ENCODE results near the gene YEATS2.
A peak's percentile ranks its signal among the peaks of the same experiment; 100 is the strongest.

YEATS2 gene

DNA sequence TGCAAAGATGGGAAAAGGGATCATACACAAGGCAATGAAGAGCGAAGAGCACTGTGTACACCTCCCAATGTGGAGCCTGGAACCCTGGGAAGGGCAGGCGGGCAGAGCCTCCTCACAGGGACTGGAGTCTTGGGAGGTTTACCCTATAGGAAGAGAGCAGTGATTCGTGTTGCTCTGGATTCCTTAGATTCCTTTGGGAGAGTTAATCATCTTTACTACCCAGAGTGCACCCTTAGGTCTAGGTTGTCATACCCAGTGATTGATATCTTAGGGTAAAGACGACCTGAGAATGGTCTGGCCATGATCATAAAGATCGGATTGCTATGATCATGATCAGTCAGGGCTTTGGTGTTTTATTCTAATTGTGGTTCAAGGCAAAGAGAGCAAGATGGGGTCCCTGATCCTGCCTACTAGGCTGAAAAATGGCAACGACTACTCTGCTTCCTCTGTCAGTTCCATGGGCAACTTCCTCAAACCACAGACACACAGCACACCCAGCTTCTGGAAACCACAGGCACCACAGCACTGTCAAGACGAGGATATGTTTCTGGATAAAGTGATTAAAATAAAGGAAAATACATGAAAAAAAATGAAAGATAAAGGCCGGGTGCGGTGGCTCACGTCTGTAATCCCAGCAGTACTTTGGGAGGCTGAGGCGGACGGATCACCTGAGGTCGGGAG, 148.2 kb downstream of the YEATS2 start:
- ATAC-seq (ENCODE audit: low read depth): peak; percentile 81
- H3K27ac ChIP-seq (ENCODE audit: poor library complexity, severe bottlenecking): peak overlapping the region; percentile 75

GRCh38 chr3:183854318-183855035, 156.9 kb downstream of the YEATS2 start:
- H3K36me3 ChIP-seq (ENCODE audit: low read depth): peaks cover 57% of the 10 kb centered on the region
- no peak for ATAC-seq (ENCODE audit: low read depth)
- no peaks in the 10 kb centered on the region for H3K27me3 ChIP-seq (ENCODE audit: insufficient read depth, poor library complexity, severe bottlenecking)
- no peak for DNase-seq (ENCODE audit: low spot score)
- no peak overlapping the region for H3K27ac ChIP-seq (ENCODE audit: poor library complexity, severe bottlenecking)
- H3K4me3 ChIP-seq (ENCODE audit: severe bottlenecking): no peak overlapping the region
- H3K4me1 ChIP-seq (ENCODE audit: insufficient read depth, poor library complexity, severe bottlenecking): no peaks in the 10 kb centered on the region
- TF ChIP-seq, protein P1, sequence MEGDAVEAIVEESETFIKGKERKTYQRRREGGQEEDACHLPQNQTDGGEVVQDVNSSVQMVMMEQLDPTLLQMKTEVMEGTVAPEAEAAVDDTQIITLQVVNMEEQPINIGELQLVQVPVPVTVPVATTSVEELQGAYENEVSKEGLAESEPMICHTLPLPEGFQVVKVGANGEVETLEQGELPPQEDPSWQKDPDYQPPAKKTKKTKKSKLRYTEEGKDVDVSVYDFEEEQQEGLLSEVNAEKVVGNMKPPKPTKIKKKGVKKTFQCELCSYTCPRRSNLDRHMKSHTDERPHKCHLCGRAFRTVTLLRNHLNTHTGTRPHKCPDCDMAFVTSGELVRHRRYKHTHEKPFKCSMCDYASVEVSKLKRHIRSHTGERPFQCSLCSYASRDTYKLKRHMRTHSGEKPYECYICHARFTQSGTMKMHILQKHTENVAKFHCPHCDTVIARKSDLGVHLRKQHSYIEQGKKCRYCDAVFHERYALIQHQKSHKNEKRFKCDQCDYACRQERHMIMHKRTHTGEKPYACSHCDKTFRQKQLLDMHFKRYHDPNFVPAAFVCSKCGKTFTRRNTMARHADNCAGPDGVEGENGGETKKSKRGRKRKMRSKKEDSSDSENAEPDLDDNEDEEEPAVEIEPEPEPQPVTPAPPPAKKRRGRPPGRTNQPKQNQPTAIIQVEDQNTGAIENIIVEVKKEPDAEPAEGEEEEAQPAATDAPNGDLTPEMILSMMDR (IDR thresholded peaks at IDR 0.05; ENCODE audit: poor library complexity, severe bottlenecking): no peak
- no peaks in the 10 kb centered on the region for H3K9me3 ChIP-seq (ENCODE audit: severe bottlenecking)

More for the DNA sequence above, 148.2 kb downstream of the YEATS2 start:
- Histone ChIP-seq H3K36me3 (ENCODE audit: low read depth) (peaks cover 79% of the 10 kb centered on the region), H3K4me1 (ENCODE audit: insufficient read depth, poor library complexity, severe bottlenecking) (peaks cover 22% of the 10 kb centered on the region), H3K4me3 (ENCODE audit: severe bottlenecking) (no peak overlapping the region), H3K9me3 (ENCODE audit: severe bottlenecking) (no peaks in the 10 kb centered on the region), H3K27me3 (ENCODE audit: insufficient read depth, poor library complexity, severe bottlenecking) (no peaks in the 10 kb centered on the region)
- TF ChIP-seq, protein P1 (IDR thresholded peaks at IDR 0.05; ENCODE audit: poor library complexity, severe bottlenecking): no peak
- no peak for DNase-seq (ENCODE audit: low spot score)

DNA sequence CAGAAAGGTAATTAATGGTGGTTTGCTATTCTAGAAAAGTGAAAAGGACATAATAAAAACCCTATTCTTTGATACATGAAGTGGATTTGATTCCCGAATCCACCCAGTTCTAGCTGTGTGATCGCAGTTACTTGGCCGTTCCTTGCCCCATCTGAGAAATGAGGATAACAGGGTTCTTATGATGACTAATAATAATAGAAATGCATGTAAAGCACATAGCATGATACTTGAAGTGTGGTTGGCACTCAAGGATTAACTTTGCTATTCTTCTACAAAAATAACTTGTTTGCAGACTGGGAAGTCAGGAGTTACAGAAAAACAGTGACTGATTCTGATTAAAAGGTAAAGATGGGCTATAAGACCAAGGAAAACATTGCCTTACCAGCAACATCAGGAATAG, 160.3 kb downstream of the YEATS2 start:
- TF ChIP-seq, protein P1 (IDR thresholded peaks at IDR 0.05; ENCODE audit: poor library complexity, severe bottlenecking): no peak
- no peaks in the 10 kb centered on the region for H3K9me3 ChIP-seq (ENCODE audit: severe bottlenecking)
- H3K36me3 ChIP-seq (ENCODE audit: low read depth): peaks cover 54% of the 10 kb centered on the region
- H3K4me1 ChIP-seq (ENCODE audit: insufficient read depth, poor library complexity, severe bottlenecking): no peaks in the 10 kb centered on the region
- no peak overlapping the region for H3K27ac ChIP-seq (ENCODE audit: poor library complexity, severe bottlenecking)
- no peak overlapping the region for H3K4me3 ChIP-seq (ENCODE audit: severe bottlenecking)
- ATAC-seq (ENCODE audit: low read depth) (no peak), DNase-seq (ENCODE audit: low spot score) (no peak)
- no peaks in the 10 kb centered on the region for H3K27me3 ChIP-seq (ENCODE audit: insufficient read depth, poor library complexity, severe bottlenecking)

Measured in RWPE2 (cell line).